Keratinocyte (primary cell): ENCODE measurements around the gene ERF. TPM values are rescaled to one million over a fixed set of nuclear protein-coding genes. Genes with fewer than 3 reads are reported as not detected.
"Not testable (repeated sequence)": the region's sequence is repeated elsewhere in the genome, so short reads cannot be mapped to it uniquely, and the experiment has no call there.

Experiments
- DNase-seq: peaks from one replicate; pipeline ENCODE4 v3.0.0-alpha.2; 2011; ENCODE audit warnings: low read depth, missing footprints, low spot score
- FAIRE-seq: peaks from 2 replicates; lab custom pipeline; 2011; peaks lifted over from hg19 to GRCh38; lab: Jason Lieb, UNC
- H2AFZ ChIP-seq: 2 replicates; pipeline ENCODE4 v1.6.0; 2012; ENCODE audit warnings: low read length, control low read depth, inconsistent platforms; ENCODE audit not compliant: control insufficient read depth
- H3K27ac ChIP-seq: 2 replicates; pipeline ENCODE4 v1.5.1; 2011; ENCODE audit warnings: low read length; ENCODE audit not compliant: control insufficient read depth, insufficient read depth
- H3K27me3 ChIP-seq: 3 replicates; pipeline ENCODE4 v1.6.0; 2011; ENCODE audit warnings: low read length; ENCODE audit not compliant: control insufficient read depth, insufficient read depth; ENCODE audit errors: extremely low read depth
- H3K36me3 ChIP-seq, 2 experiments: 2 replicates in 1 of 2; 3 replicates in 1 of 2; pipeline ENCODE4 v1.5.1; 2011; ENCODE audit warnings: low read length in 2 of 2, mild to moderate bottlenecking in 1 of 2; ENCODE audit not compliant: control insufficient read depth in 2 of 2, insufficient read depth in 2 of 2; ENCODE audit errors: extremely low read depth in 1 of 2
- H3K4me1 ChIP-seq: 3 replicates; pipeline ENCODE4 v1.5.1; 2011; ENCODE audit warnings: low read length; ENCODE audit not compliant: control insufficient read depth, insufficient read depth; ENCODE audit errors: extremely low read depth
- H3K4me2 ChIP-seq: 3 replicates; pipeline ENCODE4 v1.6.0; 2011; ENCODE audit warnings: low read depth, low read length; ENCODE audit not compliant: control insufficient read depth, insufficient read depth; ENCODE audit errors: extremely low read depth
- H3K4me3 ChIP-seq, 3 experiments: fragments of 200-600 bp in 1 of 3; sonication (generic) in 1 of 3; 2 replicates in 2 of 3; 3 replicates in 1 of 3; pipeline ENCODE4 v1.5.1; 2011 to 2016; ENCODE audit warnings: low read length in 3 of 3, mild to moderate bottlenecking in 3 of 3, control low read depth in 2 of 3, inconsistent platforms in 1 of 3, low read depth in 1 of 3, mixed read lengths in 1 of 3, mixed run types in 1 of 3, moderate library complexity in 1 of 3; ENCODE audit not compliant: control insufficient read depth in 2 of 3, insufficient read depth in 2 of 3; ENCODE audit errors: extremely low read depth in 1 of 3
- H3K79me2 ChIP-seq: 2 replicates; pipeline ENCODE4 v1.6.0; 2012; ENCODE audit warnings: low read length; ENCODE audit not compliant: control insufficient read depth, insufficient read depth
- H3K9ac ChIP-seq: 3 replicates; pipeline ENCODE4 v1.6.0; 2011; ENCODE audit warnings: low read length; ENCODE audit not compliant: control insufficient read depth, insufficient read depth; ENCODE audit errors: extremely low read depth
- H3K9me1 ChIP-seq: 3 replicates; pipeline ENCODE4 v1.6.0; 2011; ENCODE audit warnings: low read length; ENCODE audit not compliant: control insufficient read depth, insufficient read depth; ENCODE audit errors: extremely low read depth
- H3K9me3 ChIP-seq: 2 replicates; pipeline ENCODE4 v1.5.1; 2012; ENCODE audit warnings: low read depth, low read length; ENCODE audit not compliant: control insufficient read depth
- H4K20me1 ChIP-seq: 3 replicates; pipeline ENCODE4 v1.6.0; 2011; ENCODE audit warnings: low read length; ENCODE audit not compliant: control insufficient read depth, insufficient read depth; ENCODE audit errors: extremely low read depth
- CTCF ChIP-seq, 3 experiments: IDR thresholded peaks in 1 of 3; conservative IDR thresholded peaks in 1 of 3; optimal IDR thresholded peaks in 1 of 3; 2 replicates in 2 of 3; 3 replicates in 1 of 3; pipeline versions ENCODE3 to v1.5.1; 2011; ENCODE audit warnings: low read length in 3 of 3, mild to moderate bottlenecking in 3 of 3, moderate library complexity in 2 of 3, control low read depth in 1 of 3, inconsistent platforms in 1 of 3; ENCODE audit not compliant: insufficient read depth in 2 of 3; ENCODE audit errors: extremely low read depth in 1 of 3
- EZH2 ChIP-seq: IDR thresholded peaks from one replicate; pipeline ENCODE4 v1.6.1; 2012; ENCODE audit warnings: inconsistent platforms, mild to moderate bottlenecking, low read length, moderate library complexity
- dilution Hi-C: fragments of 300-500 bp; cut with MboI; formaldehyde crosslinking; loops from one replicate; pipeline ENCODE4 v1.7.0; 2020; ENCODE audit warnings: low sequenced_read_pairs; ENCODE audit not compliant: extremely low pct_ligation_motif_present
- polyA plus RNA-seq, 5 experiments: library from polyadenylated mRNA; depleted of rRNA in 3 of 5; stranded (reverse) in 3 of 5; stranded (forward) in 1 of 5; unstranded in 1 of 5; fragments of >200 nt; gene quantifications; 1 replicate in 1 of 5; 2 replicates in 3 of 5; 3 replicates in 1 of 5; pipeline versions ENCODE4 v1.2.1 to v1.2.3, GENCODE V29; 2011 to 2012; ENCODE audit warnings: missing spikeins in 2 of 5, low read depth in 1 of 5, low replicate concordance in 1 of 5

The ERF gene
- polyA plus RNA-seq, 1 donor (not counting 4 experiments of a cell fraction or from before 2014, with no cell fraction given): 83.5 TPM

- no peaks in the 10 kb centered on the region for H4K20me1 ChIP-seq
- H3K79me2 ChIP-seq: no peaks in the 10 kb centered on the region
- H3K36me3 ChIP-seq: no peaks in the 10 kb centered on the region
- no peak overlapping the region for H3K4me2 ChIP-seq
- H3K27ac ChIP-seq: no peak overlapping the region
- dilution Hi-C loops: no loop called here
- no peak overlapping the region for H3K4me3 ChIP-seq
- FAIRE-seq (no peak), DNase-seq (no peak)
- no peaks in the 10 kb centered on the region for H3K9me3 ChIP-seq
- no peak for TF ChIP-seq CTCF (optimal IDR thresholded peaks at IDR 0.05 in 1 of 3, IDR thresholded peaks at IDR 0.05 in 1 of 3, conservative IDR thresholded peaks at IDR 0.05 in 1 of 3; ENCODE audit: extremely low read depth in 1 of 3, insufficient read depth in 2 of 3, low read length in 3 of 3)
- TF ChIP-seq EZH2: no peak
- H3K9ac ChIP-seq: no peak overlapping the region
- no peak overlapping the region for H2AFZ ChIP-seq
- no peaks in the 10 kb centered on the region for H3K27me3 ChIP-seq
- H3K4me1 ChIP-seq: no peaks in the 10 kb centered on the region
- no peaks in the 10 kb centered on the region for H3K9me1 ChIP-seq
These were observed 6.8 kb upstream of the ERF start for GRCh38 chr19:42261763-42262162.

- not testable (repeated sequence) for H3K27ac ChIP-seq
These were observed 2.9 kb upstream of the ERF start for GRCh38 chr19:42257842-42258241.

More at GRCh38 chr19:42257842-42258241, 2.9 kb upstream of the ERF start:
- dilution Hi-C loops, H3K9me1 ChIP-seq, H4K20me1 ChIP-seq, H2AFZ ChIP-seq, H3K9me3 ChIP-seq, H3K4me2 ChIP-seq, DNase-seq, H3K27me3 ChIP-seq, H3K4me3 ChIP-seq, H3K9ac ChIP-seq, H3K36me3 ChIP-seq, H3K4me1 ChIP-seq, FAIRE-seq: not testable (repeated sequence)
- H3K79me2 ChIP-seq: peaks cover 16% of the 10 kb centered on the region
